Embryonic facial prominence (tissue), 1 donor: ENCODE measurements around the gene HOXB3.

Experiments used
- DNase-seq: peaks from one replicate; pipeline ENCODE4 v3.0.0-alpha.2; 2016; ENCODE audit errors: extremely low spot score

Gene HOXB3

DNA sequence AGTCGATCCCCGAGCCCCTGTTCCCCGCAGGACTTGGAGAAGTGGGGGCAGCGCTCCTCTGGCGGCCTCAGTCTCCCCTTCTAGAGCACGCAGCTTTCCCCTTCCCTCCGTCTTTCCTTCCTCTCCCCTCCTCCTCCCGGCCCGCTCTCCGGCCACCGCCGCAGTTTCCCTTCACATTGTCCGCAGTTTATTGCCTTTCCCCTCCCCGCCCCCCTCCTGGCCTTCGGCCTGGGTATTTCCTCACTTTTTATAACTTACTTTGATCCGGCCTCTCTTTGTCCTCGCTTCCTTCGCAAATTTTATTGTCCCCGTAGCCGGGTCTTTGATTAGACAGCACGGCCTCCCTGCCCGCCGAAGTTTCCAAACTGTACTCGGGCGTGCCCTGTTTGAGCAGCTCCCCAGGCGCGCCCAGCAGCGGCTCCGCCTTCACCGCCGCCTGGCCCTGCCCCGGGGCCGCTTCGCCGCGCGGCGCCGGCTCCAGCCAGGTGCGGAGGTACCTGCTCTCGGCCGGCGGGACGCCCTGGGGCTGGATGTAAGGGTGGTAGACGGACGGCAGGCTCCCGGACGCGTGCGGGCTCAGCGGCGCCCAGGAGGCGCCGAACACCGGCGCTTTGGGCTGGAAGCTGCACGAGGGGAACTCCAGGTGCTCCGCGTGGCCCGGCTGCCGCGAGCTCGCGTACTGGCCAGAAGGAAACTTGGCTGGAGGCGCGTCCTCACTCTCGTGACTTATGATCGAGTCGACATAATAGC is 35.6 kb upstream of the HOXB3 start:
- DNase-seq, result no peak

DNA sequence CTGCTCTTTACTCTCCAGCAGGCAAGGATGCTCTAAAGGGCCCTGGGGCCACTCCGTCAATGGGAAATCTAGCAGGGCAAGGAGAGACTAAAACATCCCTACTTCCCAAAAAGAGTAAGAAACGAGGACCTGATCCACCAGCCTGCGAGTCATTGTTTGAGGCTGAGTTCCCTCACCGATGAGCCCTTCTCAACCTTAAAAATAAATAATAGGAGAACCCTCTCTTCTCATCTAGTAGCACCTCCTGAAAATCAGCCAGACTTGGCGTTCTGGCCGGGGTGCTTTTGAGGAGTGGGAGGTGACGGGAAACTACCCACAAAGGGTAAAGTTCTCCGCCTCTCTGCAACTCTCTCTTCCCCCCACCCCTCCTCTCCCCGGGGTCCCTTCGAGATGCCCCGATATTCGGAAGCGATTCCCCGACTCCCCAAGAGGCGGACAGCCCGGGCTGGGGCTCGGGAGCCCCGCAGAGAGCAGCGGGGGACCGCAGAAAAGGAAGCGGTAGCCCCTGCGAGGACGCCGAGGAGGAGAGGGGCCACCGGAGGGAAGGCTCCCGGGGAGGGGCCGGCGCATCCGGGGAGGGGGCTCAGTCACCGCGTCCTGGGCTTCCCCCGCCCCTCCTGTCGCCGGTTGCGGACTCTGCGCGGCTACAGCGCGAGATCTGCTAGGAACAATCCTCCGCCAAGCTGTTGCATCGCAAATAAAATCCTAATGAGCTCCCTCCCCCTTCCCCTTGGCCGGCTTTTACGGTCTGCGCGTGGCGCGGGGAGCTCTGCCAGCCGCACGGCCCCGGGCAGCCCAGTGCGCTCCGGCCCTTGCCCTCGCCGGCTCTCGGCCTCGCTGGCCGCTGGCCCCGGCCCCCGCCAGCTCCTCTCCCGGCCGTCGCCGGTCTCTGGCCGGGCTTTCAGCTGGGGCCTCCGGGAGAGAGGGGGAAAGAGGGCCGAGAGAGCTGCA is 34.8 kb upstream of the HOXB3 start:
- DNase-seq, result no peak

DNA sequence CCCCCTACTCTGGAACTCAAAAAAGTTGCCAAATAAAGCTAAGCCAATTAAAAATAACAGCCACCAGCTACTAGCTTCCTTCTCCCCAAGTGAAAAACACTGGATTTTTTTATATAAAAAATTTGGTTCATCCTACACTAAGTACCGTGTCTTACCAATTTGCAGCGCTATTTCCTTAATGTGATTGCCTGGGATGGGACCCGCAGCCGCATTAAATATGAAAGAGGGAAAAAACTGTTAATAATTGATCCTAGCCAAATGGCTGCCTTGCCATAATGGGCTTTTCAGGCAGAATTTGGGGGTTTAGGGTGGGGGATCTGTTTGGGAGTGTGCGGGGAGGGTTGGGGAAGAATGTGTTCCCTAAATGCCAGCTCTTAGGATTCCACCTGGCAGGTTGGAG is 34.1 kb upstream of the HOXB3 start:
- DNase-seq, result no peak

DNA sequence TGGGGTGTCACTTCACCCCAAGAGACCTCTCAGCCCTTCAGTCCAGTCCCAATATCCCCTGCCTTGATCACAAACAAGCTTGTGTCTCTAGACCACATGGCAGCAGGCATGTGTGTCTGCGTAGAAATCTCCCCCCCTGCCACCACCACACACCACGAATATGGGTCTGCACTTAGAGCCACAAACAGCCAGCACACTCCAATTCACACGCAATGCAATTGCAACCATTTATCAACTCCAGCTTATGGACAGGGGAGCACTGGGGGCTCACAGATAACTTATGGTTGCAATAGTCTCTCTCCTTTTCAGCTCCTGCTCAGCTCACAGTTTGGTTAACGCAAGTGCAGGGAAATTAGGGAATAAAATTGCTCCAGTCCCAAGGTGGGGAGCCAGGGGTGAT is 33.5 kb upstream of the HOXB3 start:
- DNase-seq, result no peak

DNA sequence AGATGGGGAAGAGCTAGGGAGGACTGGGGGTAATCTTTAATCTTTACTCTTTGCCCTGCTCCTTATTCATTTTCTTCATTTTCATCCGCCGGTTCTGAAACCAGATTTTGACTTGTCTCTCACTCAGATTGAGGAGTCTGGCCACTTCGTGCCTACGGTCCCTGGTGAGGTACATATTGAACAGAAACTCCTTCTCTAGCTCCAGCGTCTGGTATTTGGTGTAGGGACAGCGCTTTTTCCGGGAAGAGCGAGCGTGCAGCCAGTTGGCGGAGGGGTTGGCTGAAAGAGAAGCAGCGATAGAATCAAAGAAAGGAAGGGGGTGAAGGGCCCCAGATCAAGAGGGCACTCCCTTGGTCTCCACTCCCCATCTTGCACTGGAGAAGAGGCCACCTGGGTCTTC is 32.8 kb upstream of the HOXB3 start:
- DNase-seq, result no peak

DNA sequence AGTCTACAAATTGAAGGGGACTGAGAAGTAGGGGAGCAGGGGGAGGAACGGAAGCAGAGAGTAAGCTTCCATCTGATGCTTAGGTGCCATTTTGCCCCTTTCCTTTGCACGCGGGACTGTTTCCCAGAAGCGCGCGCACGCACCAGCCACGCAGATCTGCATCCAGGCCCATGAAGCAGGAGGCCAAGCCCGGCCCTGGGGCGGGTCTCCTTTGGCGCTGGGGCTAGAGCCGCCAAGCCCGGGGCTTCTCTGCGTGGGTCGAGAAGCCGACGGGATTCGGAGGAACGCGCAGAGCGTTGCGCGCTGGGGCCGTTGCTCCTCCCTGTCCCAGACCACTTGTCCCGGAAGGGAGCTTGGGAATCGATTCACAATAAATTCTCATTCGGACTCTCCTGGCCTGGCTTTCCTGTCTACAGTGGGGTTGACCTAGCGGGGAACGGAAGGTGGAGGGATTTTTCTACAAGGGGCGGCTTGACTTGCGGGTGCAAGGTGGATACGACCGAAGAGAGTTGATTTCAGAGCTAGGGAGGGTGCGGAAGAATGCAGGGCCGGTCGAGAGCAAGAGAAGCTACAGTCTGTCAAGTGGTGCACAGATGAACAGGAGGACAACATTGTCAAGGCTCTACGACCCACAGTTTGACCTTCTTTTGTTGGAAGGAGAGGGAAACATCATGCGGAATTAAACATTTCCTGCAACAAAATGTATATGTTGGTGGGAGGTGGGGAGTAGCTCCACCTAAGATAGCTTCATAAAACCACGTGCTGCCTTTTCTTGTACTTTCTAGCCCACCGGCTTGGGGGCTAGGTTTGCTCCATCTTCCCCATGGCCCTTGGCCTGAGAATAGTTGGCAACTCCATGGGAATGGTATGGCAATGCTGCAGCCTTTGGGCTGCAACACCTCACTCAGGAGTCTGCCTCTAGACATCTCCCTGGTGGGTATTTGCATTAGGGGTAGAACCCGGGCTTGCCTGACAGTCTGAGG is 31.7 kb upstream of the HOXB3 start:
- no peak for DNase-seq

DNA sequence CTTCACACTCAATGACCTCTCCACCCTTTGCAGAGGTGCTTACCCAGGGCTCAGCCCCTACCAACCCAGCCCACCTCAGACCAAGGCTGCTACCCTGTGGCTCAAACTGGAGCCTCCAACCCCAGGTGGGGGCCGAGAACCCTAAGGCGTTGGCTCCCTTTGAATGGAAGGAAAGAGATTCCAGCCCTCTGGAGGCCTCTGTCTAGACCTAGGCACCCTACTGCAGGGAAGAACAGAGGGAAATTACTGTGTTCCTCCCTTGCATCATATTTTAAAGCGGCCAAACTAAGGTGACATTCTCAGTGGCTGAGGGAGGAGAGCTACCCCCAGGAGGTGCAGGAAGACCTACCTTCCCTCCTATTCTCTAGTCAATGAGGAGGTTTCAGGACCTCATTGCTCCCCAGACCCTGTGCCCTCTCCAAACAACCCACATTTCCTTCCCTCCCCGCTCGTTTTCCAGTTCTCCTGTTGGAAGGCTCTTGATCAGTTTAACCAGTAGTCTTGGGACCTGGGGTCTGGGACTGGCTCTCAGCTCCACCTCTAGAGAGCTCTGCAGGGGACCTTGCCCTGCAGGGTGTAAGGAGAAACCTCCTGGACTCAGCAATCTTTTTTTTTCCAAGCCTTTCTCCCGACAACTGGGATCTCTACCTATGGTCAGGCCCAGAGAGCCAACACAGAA is 30.6 kb upstream of the HOXB3 start:
- no peak for DNase-seq

DNA sequence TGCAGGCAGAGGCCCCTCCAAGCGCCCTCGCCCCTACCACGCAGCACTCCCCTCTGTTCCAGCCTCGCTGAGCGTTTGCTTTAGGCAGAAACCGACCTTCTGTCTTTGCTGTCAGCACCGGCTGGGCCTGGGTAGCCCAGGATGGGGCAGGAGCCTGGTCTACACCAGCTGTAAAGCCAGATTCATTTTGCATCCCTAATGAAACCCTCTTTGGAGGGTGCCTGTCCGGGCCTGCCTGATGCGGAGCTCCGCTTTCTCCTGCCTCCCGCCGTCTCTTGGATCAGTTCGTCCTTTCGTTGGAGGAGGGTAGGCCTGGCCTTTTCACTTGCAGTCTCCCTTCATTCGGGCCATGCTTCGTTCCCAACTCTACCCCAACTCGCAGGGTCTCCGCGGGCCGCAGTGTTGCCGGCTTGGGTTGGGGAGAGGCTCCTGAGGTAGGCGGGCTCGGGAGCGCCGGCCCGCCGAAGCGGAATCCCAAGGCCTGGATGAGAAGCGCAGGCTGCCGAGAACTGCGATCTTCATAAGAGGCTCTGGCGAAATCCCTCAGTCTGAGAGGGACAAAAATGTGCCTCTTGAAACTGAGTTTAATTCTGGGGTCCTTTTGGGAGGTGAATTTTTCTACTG is 29.9 kb upstream of the HOXB3 start:
- DNase-seq, result no peak

DNA sequence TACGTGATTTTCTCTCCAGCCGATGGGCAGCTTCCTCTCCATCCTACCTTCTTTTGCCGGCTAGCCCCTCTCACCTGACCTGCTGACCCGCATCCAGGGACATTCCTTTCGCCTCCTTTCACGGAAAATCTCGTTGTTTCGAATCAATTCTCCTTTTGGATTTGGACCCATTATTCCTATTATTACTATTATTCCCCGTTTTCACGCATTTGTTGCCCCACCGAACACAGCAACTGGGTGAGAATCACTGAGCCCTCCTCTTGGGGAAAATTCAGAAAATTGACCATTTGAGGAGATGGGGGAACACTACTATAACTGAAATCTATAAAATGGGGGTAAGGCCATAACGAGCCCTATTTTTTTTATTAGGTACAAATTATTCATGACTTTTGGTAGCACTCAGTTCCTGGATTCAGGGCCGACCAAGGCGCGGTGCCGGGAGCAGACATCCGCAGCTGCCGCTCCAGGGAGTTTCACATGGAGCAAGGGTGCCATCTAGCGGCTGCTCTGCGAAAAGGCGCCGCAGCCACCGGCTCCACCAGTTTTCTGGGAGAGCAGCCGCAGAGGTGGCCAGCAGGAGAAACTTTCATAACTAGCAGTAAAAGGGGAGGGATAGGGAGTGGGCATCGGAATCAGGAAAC is 28.3 kb upstream of the HOXB3 start:
- DNase-seq, result peak; percentile 55

DNA sequence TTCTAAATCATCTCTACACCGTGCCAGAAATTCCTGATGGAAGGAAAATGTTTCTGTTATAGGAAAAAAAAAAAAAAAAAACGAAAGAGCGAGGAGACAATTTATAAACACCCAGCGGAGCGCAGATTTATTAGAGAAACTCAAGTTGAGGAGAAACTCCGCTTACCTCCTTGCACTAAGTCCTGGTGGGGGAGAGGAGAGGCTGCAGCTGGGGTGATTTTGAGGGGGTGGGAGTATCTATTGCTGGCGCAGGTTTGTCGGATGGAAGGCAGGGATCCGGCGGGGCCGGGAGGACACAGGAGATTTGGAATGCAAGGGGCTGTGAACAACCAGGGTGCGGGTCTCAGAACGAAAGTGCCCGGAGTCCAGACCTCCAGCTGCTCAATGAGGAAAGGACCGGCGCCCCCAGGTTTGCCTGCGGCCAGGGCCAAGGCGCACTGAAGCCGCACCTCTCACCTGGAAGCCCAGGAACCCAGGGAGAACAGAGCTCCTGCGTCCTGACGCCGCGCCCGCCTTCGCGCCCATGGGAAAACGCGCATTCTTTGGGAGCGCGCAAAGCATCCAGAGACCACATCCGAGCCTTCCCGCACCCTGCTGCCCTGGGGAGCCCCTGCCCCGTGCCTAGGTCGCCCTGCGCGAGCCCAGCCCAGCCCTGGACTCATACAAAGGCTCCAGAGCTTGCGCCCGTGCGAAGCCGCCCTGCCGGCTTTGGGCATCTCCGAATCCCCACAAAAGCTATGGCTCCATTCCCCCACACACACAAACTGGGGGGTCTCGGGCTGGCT is 27.6 kb upstream of the HOXB3 start:
- no peak for DNase-seq

DNA sequence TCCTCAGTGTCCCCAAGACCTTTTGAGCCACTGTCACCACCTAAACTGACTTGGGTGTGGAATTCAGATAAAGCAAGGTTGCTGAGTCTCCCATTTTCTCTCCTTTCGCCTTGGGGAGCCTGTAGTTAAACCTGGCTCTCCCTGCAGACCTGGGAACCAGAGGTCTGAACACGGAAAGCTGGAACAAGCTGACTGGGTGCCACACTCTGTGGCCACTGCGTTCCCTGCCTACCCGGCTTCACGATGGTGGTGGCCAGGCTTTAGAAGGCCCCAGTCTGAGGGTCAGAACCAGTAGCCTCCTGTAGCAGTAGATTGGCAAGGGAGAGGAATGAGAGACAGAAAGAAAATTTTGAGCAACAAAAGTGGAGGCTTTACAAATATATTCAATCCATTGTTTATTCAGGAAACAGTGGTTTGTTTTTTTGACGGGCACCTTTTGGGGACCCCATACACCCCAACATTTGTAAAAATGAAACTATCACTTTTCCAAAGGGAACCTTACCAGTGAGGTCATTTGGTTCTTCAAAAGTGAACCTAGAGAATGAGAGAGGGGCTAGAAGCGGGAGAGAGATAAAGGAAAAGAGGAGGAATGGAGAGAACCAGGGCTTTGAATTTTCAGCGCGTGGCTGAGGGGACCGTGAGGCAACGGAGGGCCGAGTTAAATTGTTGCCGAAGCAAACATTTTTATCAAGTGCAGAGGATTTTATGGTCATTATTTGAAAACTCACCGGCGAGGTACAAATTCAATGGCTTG is 26.9 kb upstream of the HOXB3 start:
- no peak for DNase-seq

DNA sequence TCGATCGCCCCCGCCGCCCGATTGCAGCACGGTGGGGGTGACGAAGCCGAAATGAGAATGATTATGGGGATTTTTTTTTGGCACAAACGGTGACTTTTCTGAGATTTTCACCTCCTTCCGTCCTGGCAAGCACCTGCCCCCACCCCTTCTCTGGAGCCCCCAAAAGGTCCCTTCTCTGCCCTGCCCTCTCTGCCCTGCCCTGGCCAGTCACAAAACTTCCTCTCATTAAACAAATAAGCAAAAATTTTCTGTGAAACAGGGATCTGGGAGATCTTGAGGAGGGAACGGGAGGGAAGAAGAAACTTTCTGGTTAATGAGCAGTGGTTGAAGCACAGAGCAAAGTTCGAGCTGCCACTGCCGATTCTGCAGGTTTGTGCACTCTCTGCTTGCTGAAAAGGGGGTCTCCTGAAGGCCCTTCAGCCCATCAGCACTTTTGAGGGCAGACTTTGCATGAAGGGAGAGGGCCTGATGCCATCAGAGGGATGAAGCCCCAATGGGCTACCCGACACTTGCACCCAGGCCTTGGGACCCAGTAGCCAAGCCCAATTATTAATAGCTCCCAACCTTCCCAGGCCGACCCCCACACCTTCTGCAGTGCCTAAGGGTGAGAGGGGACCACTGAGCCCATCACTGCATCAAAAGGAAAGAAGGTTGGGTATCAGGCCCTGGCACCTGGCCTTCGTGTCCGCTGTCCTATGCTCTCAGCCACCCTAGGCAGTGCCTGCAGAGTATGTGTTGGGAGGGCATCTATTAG is 26.1 kb upstream of the HOXB3 start:
- no peak for DNase-seq

DNA sequence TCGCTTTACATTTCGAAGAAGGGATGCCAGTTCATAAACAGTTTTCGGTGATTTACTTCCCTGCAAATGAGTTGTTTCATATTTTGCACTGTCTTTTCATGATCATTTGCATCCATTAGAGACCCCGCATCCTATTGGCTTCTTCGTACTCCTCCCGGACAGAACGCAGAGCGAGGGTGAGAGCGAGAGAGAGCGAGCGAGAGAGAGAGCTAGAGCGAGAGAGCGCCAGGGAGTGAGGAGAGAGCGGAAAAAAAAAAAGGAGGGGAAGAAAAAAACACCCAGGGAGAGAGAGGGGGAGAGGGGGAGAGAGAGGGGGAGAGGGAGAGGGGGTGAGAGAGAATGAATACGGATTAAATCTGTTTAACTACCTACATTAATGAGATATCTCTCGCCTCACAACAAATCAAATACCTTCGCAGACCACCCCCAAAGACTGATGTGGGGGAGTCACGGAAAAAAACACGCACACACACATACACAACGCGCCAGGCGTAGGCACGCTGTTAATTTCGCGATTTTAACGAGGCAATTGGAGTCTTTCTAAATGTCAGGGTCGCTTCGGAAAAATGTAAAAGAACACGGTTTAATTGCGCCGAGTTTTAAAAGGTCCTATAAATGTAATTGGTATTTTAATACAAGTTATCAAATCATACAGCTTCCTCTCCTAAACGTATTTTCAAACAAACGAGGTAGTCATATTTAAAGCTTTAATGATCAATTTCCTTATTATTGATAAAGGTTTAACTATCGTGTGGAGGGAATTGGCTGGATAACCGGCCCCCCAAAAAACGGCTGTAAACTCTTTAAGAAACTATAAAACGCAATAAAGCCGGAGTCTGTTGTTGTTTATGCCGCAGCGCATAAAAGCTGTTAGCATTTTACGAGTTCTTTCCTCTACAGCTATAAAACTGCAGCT is 25.3 kb upstream of the HOXB3 start, which contains the start of gene HOXB8:
HOXB8 (minus strand) TSS at position 246 of the 916 bp plus-strand sequence. CDS start 588 bp downstream, outside the sequence.
- no peak for DNase-seq

DNA sequence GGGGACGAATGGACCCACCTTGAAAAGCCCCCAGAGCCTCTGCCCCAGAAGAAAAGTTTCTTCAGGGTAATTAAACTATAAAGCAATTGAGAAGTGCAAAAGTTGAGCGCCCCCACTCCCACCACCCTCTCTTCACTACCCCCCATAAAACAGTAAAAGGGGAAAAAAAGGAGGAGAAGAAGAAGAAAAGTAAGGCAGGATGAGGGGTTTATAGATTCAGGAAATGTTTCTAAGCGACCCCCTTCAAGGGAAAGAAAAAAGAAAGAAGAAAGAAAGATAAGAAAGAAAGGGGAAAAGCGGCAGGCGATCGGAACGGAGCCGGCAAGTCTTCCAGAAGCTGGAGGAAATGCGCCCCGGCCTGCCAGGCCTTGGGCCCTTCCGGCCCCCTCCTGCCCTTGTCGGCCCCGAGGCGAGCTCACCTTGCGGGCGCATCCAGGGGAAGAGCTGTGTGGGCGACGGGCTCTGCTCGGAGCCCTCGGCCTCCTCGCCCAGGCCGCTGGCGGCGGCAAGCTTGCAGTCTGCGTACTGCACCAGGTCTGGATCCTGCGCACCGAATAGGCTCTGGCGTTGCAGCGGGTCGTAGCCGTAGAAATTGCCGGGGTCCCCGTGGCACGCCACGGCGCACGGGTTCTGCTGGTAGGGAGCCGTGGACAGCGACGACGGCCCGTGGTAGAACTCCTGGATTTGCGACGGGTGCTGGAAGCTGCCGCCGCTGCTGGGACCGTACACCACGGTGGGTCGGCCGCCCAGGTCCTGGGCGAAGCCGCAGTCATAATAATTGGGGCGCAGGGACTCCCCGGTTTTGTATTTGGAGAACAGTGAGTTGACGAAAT is 24.0 kb upstream of the HOXB3 start:
- DNase-seq, result no peak

DNA sequence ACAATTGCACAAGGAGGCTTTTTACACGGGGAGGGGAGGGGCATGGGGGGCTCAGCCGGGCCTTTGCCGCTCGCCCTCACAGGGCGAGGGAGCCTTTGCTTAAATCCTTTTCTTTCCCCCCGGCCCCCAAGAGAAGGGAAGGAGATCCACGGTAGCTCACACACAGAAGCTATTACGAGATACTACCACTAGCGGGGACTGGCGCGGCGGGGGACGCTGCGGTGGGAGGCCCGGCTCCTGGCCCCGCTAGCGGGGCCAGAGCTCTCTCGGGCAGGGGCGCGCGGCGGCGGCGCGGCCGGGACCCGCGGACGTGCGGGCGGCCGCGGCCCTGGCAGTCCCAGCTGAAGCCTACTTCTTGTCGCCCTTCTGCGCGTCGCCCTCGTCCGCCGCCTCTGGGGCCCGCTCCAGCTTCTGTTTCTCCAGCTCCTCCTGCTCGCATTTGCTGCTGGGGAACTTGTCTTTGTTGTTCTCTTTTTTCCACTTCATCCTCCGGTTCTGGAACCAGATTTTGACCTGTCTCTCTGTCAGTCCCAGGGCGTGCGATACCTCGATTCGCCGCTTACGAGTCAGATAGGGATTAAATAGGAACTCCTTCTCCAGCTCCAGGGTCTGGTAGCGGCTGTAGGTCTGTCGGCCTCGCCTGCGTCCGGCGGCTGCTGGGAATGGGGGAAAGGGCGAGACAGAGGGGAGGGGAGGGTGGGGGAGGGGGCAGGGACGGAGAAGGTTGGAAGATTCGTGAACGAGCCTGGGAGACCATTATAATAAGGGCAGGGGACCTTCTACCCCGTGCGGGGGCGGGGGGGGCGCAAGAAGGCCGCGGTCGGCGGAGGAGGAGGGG is 23.0 kb upstream of the HOXB3 start:
- no peak for DNase-seq
